Thyroid gland (tissue), 4 donors: ENCODE results near the gene F8.

ENCODE experiments used
- POLR2A ChIP-seq, 2 donors: fragments of 450-650 bp; IDR thresholded peaks; one replicate each; pipeline ENCODE4 v1.6.1; 2017; ENCODE audit warnings: antibody characterized with exemption in 2 of 2, mild to moderate bottlenecking in 2 of 2, moderate library complexity in 1 of 2
- TF ChIP-seq, protein P1 (sequence below), 6 experiments: fragments of 200-600 bp in 3 of 6; fragments of 450-650 bp in 3 of 6; sonication (generic) in 3 of 6; IDR thresholded peaks; one replicate each; pipeline ENCODE4 v1.5.1; 2016 to 2019; ENCODE audit warnings: antibody characterized with exemption in 6 of 6, mild to moderate bottlenecking in 2 of 6, inconsistent platforms in 1 of 6, moderate library complexity in 1 of 6

DNA sequence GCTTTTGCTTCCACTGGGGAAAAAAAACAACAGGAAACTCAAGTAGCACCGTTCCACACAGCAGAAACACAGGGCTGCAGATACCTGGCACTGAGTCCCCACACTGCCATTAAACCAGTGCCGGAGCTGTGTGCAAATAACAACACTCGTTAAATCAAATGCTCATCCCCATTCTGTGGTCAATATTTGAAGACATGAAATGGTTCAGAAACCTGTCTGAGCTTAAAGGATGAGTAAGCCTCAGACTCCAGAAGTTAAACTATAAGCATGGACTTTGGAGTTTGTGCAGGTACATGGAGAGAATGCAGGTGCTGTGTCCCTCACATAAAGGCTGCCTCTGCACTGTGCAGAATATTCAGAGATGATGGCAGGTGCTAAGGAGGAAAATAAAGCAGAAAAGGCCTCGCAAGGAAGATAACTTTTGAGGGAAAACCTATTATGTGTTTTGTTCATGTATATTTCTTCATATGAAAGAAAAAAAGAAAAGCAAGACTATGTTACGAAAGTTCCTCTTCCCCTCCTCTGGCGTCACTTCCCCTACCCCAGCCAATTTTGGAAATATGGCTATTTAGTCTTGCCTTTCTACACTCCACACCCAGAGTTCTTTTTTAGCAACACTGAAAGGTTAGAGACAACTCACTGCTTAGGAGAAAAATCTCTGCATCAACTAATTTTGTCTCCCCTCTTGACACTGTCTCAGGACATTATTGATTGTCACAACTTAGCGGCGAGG lies 221.9 kb downstream of the F8 start:
- no peak for TF ChIP-seq POLR2A (IDR thresholded peaks at IDR 0.05)
- TF ChIP-seq, protein P1, sequence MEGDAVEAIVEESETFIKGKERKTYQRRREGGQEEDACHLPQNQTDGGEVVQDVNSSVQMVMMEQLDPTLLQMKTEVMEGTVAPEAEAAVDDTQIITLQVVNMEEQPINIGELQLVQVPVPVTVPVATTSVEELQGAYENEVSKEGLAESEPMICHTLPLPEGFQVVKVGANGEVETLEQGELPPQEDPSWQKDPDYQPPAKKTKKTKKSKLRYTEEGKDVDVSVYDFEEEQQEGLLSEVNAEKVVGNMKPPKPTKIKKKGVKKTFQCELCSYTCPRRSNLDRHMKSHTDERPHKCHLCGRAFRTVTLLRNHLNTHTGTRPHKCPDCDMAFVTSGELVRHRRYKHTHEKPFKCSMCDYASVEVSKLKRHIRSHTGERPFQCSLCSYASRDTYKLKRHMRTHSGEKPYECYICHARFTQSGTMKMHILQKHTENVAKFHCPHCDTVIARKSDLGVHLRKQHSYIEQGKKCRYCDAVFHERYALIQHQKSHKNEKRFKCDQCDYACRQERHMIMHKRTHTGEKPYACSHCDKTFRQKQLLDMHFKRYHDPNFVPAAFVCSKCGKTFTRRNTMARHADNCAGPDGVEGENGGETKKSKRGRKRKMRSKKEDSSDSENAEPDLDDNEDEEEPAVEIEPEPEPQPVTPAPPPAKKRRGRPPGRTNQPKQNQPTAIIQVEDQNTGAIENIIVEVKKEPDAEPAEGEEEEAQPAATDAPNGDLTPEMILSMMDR (IDR thresholded peaks at IDR 0.05): no peak
